Measurements from ENCODE around the gene NWD2.

The NWD2 gene

GRCh38 chr4:37441231-37442061 is 196.9 kb downstream of the NWD2 start:
- peak; percentile 25 for DNase-seq (ENCODE audit: low read depth)
- no peak for TF ChIP-seq CTCF (IDR thresholded peaks at IDR 0.05; ENCODE audit: control insufficient read depth, extremely low read depth, insufficient read depth)

GRCh38 chr4:37442062-37442323 is 197.4 kb downstream of the NWD2 start:
- no peak for TF ChIP-seq CTCF (IDR thresholded peaks at IDR 0.05; ENCODE audit: control insufficient read depth, extremely low read depth, insufficient read depth)
- DNase-seq (ENCODE audit: low read depth), result no peak
- no peak overlapping the region for H3K4me3 ChIP-seq (ENCODE audit: low read depth, low read length)

More at GRCh38 chr4:37441231-37442061, 196.9 kb downstream of the NWD2 start:
- H3K4me3 ChIP-seq (ENCODE audit: low read depth, low read length), result no peak overlapping the region

GRCh38 chr4:37443137-37443536 is 198.6 kb downstream of the NWD2 start:
- no peak overlapping the region for H3K4me3 ChIP-seq (ENCODE audit: low read depth, low read length)
- DNase-seq (ENCODE audit: low read depth), result no peak
- no peak for TF ChIP-seq CTCF (IDR thresholded peaks at IDR 0.05; ENCODE audit: control insufficient read depth, extremely low read depth, insufficient read depth)

- no peak for TF ChIP-seq CTCF (IDR thresholded peaks at IDR 0.05; ENCODE audit: control insufficient read depth, extremely low read depth, insufficient read depth)
Observed at GRCh38 chr4:37445023-37445422, 200.5 kb downstream of the NWD2 start.

GRCh38 chr4:37446016-37446415 is 201.5 kb downstream of the NWD2 start:
- DNase-seq (ENCODE audit: low read depth), result no peak
- no peak overlapping the region for H3K4me3 ChIP-seq (ENCODE audit: low read depth, low read length)
- no peak for TF ChIP-seq CTCF (IDR thresholded peaks at IDR 0.05; ENCODE audit: control insufficient read depth, extremely low read depth, insufficient read depth)

More at GRCh38 chr4:37445023-37445422, 200.5 kb downstream of the NWD2 start:
- H3K4me3 ChIP-seq (ENCODE audit: low read depth, low read length), result no peak overlapping the region
- DNase-seq (ENCODE audit: low read depth), result no peak

- H3K4me3 ChIP-seq (ENCODE audit: low read depth, low read length), result no peak overlapping the region
- no peak for TF ChIP-seq CTCF (IDR thresholded peaks at IDR 0.05; ENCODE audit: control insufficient read depth, extremely low read depth, insufficient read depth)
- no peak for DNase-seq (ENCODE audit: low read depth)
Observed at GRCh38 chr4:37447886-37448285, 203.3 kb downstream of the NWD2 start.

- TF ChIP-seq CTCF (IDR thresholded peaks at IDR 0.05; ENCODE audit: control insufficient read depth, extremely low read depth, insufficient read depth), result no peak
- DNase-seq (ENCODE audit: low read depth), result no peak
- no peak overlapping the region for H3K4me3 ChIP-seq (ENCODE audit: low read depth, low read length)
Observed at GRCh38 chr4:37450309-37450708, 205.8 kb downstream of the NWD2 start.
